Measurements from ENCODE around the gene SOCS1. TPM values are rescaled to one million over a fixed set of nuclear protein-coding genes. Genes with fewer than 3 reads are reported as not detected.
A peak's percentile ranks its signal among the peaks of the same experiment; 100 is the strongest.

The SOCS1 gene
- total and polyA plus RNA-seq, 9 of the 15 experiments (the other 6 are each of a cell fraction or from before 2014, with no cell fraction given): 0.04 to 7.5 (median 2.3) TPM

DNA sequence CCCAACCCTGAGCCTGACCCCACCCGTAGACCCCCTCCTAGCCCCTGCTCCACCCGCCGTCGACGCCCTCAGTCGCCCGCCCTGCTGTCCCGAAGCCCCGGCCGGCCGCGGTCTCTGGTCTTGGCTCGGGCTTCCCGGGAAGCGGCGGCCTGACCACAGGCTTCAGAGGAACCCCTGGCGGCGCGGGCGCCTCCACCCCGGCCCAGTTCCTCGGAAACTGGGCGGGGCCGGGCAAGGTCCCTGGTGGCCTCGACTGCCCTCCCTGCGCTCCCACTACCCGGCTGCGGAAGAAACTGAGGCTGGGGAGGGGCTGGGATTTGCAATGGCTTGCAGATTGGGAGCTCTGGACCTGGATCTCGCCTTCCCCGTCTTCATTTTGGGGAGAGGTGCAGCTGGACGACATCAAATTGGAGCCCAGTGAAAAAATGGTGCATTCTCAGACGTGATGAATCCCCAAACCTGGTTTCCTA, 692 bp upstream of the SOCS1 start (continued):
- TF ChIP-seq, protein P1, sequence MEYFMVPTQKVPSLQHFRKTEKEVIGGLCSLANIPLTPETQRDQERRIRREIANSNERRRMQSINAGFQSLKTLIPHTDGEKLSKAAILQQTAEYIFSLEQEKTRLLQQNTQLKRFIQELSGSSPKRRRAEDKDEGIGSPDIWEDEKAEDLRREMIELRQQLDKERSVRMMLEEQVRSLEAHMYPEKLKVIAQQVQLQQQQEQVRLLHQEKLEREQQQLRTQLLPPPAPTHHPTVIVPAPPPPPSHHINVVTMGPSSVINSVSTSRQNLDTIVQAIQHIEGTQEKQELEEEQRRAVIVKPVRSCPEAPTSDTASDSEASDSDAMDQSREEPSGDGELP (CRISPR knock-in tag; IDR thresholded peaks at IDR 0.05; ENCODE audit: borderline replicate concordance): peak; percentile 72; the same call in 1 of the 2 replicates
- TF ChIP-seq HNRNPL (IDR thresholded peaks at IDR 0.05; ENCODE audit: low read depth, low read length) (no peak), NR3C1 (CRISPR knock-in tag; IDR thresholded peaks at IDR 0.05) (no peak), ZNF507 (tag; conservative IDR thresholded peaks at IDR 0.05) (no peak), RBM15 (IDR thresholded peaks at IDR 0.05; ENCODE audit: insufficient read depth, low read length) (no peak), HMG20B (CRISPR knock-in tag; IDR thresholded peaks at IDR 0.05) (no peak), HDGF (IDR thresholded peaks at IDR 0.05) (no peak), NFYB (IDR thresholded peaks at IDR 0.05; ENCODE audit: extremely low read depth, insufficient read length) (no peak), NR1H2 (CRISPR knock-in tag; IDR thresholded peaks at IDR 0.05) (no peak), HDAC2 (IDR thresholded peaks at IDR 0.05) (0 out of 2 replicates have a peak, but pooled peaks have one; percentile 17), ZNF699 (CRISPR knock-in tag; IDR thresholded peaks at IDR 0.05; ENCODE audit: insufficient replicate concordance) (no peak)
- TF ChIP-seq, protein P2, sequence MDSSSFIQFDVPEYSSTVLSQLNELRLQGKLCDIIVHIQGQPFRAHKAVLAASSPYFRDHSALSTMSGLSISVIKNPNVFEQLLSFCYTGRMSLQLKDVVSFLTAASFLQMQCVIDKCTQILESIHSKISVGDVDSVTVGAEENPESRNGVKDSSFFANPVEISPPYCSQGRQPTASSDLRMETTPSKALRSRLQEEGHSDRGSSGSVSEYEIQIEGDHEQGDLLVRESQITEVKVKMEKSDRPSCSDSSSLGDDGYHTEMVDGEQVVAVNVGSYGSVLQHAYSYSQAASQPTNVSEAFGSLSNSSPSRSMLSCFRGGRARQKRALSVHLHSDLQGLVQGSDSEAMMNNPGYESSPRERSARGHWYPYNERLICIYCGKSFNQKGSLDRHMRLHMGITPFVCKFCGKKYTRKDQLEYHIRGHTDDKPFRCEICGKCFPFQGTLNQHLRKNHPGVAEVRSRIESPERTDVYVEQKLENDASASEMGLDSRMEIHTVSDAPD (CRISPR knock-in tag; IDR thresholded peaks at IDR 0.05): no peak
- TF ChIP-seq, protein P3, sequence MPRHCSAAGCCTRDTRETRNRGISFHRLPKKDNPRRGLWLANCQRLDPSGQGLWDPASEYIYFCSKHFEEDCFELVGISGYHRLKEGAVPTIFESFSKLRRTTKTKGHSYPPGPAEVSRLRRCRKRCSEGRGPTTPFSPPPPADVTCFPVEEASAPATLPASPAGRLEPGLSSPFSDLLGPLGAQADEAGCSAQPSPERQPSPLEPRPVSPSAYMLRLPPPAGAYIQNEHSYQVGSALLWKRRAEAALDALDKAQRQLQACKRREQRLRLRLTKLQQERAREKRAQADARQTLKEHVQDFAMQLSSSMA (CRISPR knock-in tag; IDR thresholded peaks at IDR 0.05): no peak
- TF ChIP-seq, protein P4, sequence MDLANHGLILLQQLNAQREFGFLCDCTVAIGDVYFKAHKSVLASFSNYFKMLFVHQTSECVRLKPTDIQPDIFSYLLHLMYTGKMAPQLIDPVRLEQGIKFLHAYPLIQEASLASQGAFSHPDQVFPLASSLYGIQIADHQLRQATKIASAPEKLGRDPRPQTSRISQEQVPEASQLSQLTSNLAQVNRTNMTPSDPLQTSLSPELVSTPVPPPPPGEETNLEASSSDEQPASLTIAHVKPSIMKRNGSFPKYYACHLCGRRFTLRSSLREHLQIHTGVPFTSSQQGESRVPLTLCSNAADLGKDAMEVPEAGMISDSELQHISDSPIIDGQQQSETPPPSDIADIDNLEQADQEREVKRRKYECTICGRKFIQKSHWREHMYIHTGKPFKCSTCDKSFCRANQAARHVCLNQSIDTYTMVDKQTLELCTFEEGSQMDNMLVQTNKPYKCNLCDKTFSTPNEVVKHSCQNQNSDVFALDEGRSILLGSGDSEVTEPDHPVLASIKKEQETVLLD (IDR thresholded peaks at IDR 0.05): no peak
- TF ChIP-seq, protein P5, sequence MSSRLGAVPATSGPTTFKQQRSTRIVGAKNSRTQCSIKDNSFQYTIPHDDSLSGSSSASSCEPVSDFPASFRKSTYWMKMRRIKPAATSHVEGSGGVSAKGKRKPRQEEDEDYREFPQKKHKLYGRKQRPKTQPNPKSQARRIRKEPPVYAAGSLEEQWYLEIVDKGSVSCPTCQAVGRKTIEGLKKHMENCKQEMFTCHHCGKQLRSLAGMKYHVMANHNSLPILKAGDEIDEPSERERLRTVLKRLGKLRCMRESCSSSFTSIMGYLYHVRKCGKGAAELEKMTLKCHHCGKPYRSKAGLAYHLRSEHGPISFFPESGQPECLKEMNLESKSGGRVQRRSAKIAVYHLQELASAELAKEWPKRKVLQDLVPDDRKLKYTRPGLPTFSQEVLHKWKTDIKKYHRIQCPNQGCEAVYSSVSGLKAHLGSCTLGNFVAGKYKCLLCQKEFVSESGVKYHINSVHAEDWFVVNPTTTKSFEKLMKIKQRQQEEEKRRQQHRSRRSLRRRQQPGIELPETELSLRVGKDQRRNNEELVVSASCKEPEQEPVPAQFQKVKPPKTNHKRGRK (tag; IDR thresholded peaks at IDR 0.05): no peak

Measured in K562 (cell line).